Endodermal cell (in vitro differentiated cells): ENCODE measurements around the gene RIN3. TPM values are rescaled to one million over a fixed set of nuclear protein-coding genes. Genes with fewer than 3 reads are reported as not detected.

ENCODE experiments used
- DNase-seq: peaks from one replicate; pipeline ENCODE4 v3.0.0-alpha.2; 2017
- H3K27ac ChIP-seq: 2 replicates; pipeline ENCODE4 v1.5.1; 2013; ENCODE audit warnings: mild to moderate bottlenecking, low read depth, low read length, moderate library complexity
- H3K27me3 ChIP-seq: 2 replicates; pipeline ENCODE4 v1.6.1; 2013; ENCODE audit warnings: mild to moderate bottlenecking, low read length, moderate library complexity; ENCODE audit not compliant: insufficient read depth, control insufficient read depth, poor library complexity, severe bottlenecking
- H3K36me3 ChIP-seq: 2 replicates; pipeline ENCODE4 v1.7.0; 2013; ENCODE audit warnings: mild to moderate bottlenecking, low read length, moderate library complexity; ENCODE audit not compliant: control insufficient read depth, insufficient read depth
- H3K4me1 ChIP-seq: one replicate; pipeline ENCODE4 v1.7.0; 2013; ENCODE audit warnings: low read length; ENCODE audit not compliant: control insufficient read depth, insufficient read depth
- H3K4me3 ChIP-seq: 2 replicates; pipeline ENCODE4 v1.5.1; 2013; ENCODE audit warnings: mild to moderate bottlenecking, low read length, moderate library complexity
- H3K9ac ChIP-seq: 2 replicates; pipeline ENCODE4 v1.6.1; 2013; ENCODE audit warnings: mild to moderate bottlenecking, low read length, moderate library complexity; ENCODE audit not compliant: poor library complexity, severe bottlenecking; ENCODE audit errors: extremely low read depth
- H3K9me3 ChIP-seq: 2 replicates; pipeline ENCODE4 v1.6.1; 2013; ENCODE audit warnings: mild to moderate bottlenecking, low read length, moderate library complexity; ENCODE audit not compliant: control insufficient read depth
- H3K27ac Mint-ChIP-seq: 2 replicates; pipeline ENCODE4 v1.8.0; 2020; ENCODE audit warnings: mixed read lengths
- H3K27me3 Mint-ChIP-seq: 2 replicates; pipeline ENCODE4 v1.8.0; 2021; ENCODE audit warnings: mild to moderate bottlenecking, mixed read lengths; ENCODE audit not compliant: insufficient read depth
- H3K36me3 Mint-ChIP-seq: 2 replicates; pipeline ENCODE4 v1.8.0; 2020; ENCODE audit warnings: low read depth, mixed read lengths
- H3K4me1 Mint-ChIP-seq: 2 replicates; pipeline ENCODE4 v1.8.0; 2020; ENCODE audit warnings: mixed read lengths
- H3K4me3 Mint-ChIP-seq: 2 replicates; pipeline ENCODE4 v1.8.0; 2020; ENCODE audit warnings: mild to moderate bottlenecking, moderate library complexity, mixed read lengths
- H3K9me3 Mint-ChIP-seq: 2 replicates; pipeline ENCODE4 v1.8.0; 2020; ENCODE audit warnings: mild to moderate bottlenecking, mixed read lengths
- WGBS, 2 experiments: methylation state at CpG; one replicate each; pipeline versions ENCODE4 v1.1.5 to v1.1.7; 2013; ENCODE audit warnings: missing lambda C conversion rate in 2 of 2, mixed read lengths in 1 of 2; ENCODE audit not compliant: insufficient coverage in 1 of 2, insufficient read length in 1 of 2; 5-methylcytosine and 5-hydroxymethylcytosine counted together
- total RNA-seq, 2 donors: library from RNA; stranded (reverse); fragmentation: NEBNext Ultra II Directional in 1 of 2; extraction: Animal tissue kit (Norgen Biotek cat#: 25700) in 1 of 2; gene quantifications; 2 replicates in 1 of 2; 3 replicates in 1 of 2; pipeline ENCODE4 v1.2.1, GENCODE V29; 2021
- TF ChIP-seq, protein P1 (sequence below): fragments of 200-600 bp; sonication (generic); conservative IDR thresholded peaks from 2 replicates; pipeline ENCODE4 v1.5.0; 2021; ENCODE audit warnings: antibody characterized with exemption, mild to moderate bottlenecking

Gene RIN3
- total RNA-seq, 2 donors from 2014 or later, result 5.2 to 6.0 TPM

DNA sequence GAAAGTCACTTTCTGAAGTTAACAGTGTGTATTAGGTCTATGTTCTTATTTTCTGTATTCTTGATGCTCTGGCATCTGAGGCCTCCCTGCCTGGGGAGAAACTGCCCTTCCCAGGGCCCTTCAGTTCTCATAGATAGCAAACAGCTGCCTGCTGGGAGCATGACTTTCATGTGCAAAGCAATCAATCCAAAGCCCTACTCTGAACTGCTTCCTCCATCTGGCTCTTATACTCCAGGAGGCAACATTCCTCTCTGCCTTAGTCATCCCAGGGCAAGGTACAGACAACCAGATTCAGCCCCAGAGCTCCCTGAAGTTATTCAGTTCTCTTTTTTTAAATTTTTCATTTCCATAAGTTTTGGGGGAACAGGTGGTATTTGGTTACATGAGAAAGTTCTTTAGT, 41.7 kb upstream of the RIN3 start:
- no peaks in the 10 kb centered on the region for H3K4me1 ChIP-seq
- Mint-ChIP-seq H3K27me3 (peaks cover 2% of the 10 kb centered on the region), H3K4me1 (no peaks in the 10 kb centered on the region), H3K27ac (peak overlapping the region; percentile 48), H3K4me3 (no peak overlapping the region), H3K36me3 (no peaks in the 10 kb centered on the region), H3K9me3 (peaks cover 17% of the 10 kb centered on the region)
- no peak overlapping the region for H3K4me3 ChIP-seq
- DNase-seq, result peak; percentile 78
- no peaks in the 10 kb centered on the region for H3K27me3 ChIP-seq
- no peak overlapping the region for H3K27ac ChIP-seq
- H3K36me3 ChIP-seq, result no peaks in the 10 kb centered on the region
- TF ChIP-seq, protein P1, sequence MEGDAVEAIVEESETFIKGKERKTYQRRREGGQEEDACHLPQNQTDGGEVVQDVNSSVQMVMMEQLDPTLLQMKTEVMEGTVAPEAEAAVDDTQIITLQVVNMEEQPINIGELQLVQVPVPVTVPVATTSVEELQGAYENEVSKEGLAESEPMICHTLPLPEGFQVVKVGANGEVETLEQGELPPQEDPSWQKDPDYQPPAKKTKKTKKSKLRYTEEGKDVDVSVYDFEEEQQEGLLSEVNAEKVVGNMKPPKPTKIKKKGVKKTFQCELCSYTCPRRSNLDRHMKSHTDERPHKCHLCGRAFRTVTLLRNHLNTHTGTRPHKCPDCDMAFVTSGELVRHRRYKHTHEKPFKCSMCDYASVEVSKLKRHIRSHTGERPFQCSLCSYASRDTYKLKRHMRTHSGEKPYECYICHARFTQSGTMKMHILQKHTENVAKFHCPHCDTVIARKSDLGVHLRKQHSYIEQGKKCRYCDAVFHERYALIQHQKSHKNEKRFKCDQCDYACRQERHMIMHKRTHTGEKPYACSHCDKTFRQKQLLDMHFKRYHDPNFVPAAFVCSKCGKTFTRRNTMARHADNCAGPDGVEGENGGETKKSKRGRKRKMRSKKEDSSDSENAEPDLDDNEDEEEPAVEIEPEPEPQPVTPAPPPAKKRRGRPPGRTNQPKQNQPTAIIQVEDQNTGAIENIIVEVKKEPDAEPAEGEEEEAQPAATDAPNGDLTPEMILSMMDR, result no peak
- H3K9ac ChIP-seq, result no peak overlapping the region
- H3K9me3 ChIP-seq, result peaks cover 12% of the 10 kb centered on the region

DNA sequence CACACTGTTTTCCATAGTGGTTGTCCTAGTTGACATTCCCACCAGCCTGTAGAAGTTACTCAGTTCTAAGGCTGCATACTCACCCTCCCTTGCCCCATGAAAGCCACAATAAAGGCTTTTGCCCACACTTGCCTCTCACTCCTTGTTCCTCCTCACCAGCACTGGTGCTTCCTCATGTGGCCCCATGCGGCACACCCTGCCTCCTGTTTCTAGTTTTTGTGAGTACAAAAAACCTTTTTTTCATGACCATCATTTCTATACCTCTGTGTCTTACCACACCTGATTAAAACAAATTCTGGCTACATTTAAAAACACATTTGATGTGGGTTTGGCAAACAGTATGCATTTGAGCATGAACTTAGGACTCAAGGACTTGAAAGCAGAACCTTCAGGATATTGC, 40.7 kb upstream of the RIN3 start:
- no peaks in the 10 kb centered on the region for H3K27me3 ChIP-seq
- WGBS, 2 experiments, result 86% methylated on average over 1 of the region's 1 CpG; no CpG with 5 or more reads in 1 of the 2 experiments
- H3K9me3 Mint-ChIP-seq, result peaks cover 12% of the 10 kb centered on the region
- peaks cover 5% of the 10 kb centered on the region for H3K9me3 ChIP-seq
- H3K9ac ChIP-seq, result no peak overlapping the region
- DNase-seq, result no peak
- H3K27ac Mint-ChIP-seq, result no peak overlapping the region
- H3K36me3 ChIP-seq, result no peaks in the 10 kb centered on the region
- H3K4me3 Mint-ChIP-seq, result no peak overlapping the region
- no peaks in the 10 kb centered on the region for H3K4me1 ChIP-seq
- TF ChIP-seq, protein P1, result no peak
- H3K36me3 Mint-ChIP-seq, result no peaks in the 10 kb centered on the region
- H3K27me3 Mint-ChIP-seq, result peaks cover 2% of the 10 kb centered on the region
- H3K4me3 ChIP-seq, result no peak overlapping the region
- no peak overlapping the region for H3K27ac ChIP-seq
- H3K4me1 Mint-ChIP-seq, result no peaks in the 10 kb centered on the region

DNA sequence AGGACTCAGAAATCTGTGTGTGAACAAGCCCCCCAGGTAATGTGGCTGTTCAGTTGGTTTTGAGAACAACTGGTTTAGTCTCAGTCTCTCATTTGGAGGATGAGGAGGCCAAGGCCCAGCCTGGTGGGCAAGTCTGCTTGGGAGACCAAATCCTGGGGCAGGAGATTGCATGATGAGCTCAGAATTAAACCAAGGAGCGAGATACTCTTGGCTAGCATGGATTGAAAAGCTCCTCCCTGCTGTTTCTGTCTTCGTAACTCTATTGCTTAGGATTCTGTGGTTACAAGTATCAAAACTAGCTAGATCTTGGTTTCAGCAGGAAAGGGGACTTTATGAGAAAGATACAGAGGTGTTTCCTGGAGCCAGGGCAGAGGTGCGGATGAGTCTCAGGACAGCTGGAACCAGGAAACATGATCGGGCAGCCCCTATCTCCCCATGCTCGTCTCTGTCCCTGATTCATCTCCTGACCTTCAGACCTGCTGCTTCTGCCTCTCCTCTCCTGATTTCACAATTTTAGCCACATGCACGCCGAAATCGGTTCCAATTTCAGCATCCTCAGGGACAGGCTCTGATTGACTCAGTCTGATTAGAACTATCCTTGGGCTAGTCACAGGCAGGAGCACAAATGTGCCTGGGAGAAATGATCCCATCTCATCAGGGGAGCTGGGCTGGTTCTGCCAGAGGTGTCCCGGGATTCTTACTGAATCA, 40.2 kb upstream of the RIN3 start:
- H3K27ac Mint-ChIP-seq, result no peak overlapping the region
- Histone ChIP-seq H3K9me3 (peaks cover 5% of the 10 kb centered on the region), H3K4me1 (no peaks in the 10 kb centered on the region), H3K4me3 (no peak overlapping the region), H3K27ac (no peak overlapping the region), H3K27me3 (no peaks in the 10 kb centered on the region), H3K9ac (no peak overlapping the region), H3K36me3 (no peaks in the 10 kb centered on the region)
- H3K36me3 Mint-ChIP-seq, result no peaks in the 10 kb centered on the region
- peak; percentile 39 for DNase-seq
- peaks cover 2% of the 10 kb centered on the region for H3K27me3 Mint-ChIP-seq
- H3K4me3 Mint-ChIP-seq, result no peak overlapping the region
- 88 to 95% methylated on average over 6 to 9 of the region's 9 CpGs for WGBS, 2 experiments
- no peaks in the 10 kb centered on the region for H3K4me1 Mint-ChIP-seq
- TF ChIP-seq, protein P1, result no peak
- H3K9me3 Mint-ChIP-seq, result peaks cover 12% of the 10 kb centered on the region
